IPS DF 6.9 (cell line): Measurements from ENCODE around the gene MDM4.
"Not testable (repeated sequence)": the region's sequence is repeated elsewhere in the genome, so short reads cannot be mapped to it uniquely, and the experiment has no call there.

Experiments
- DNase-seq: peaks from one replicate; pipeline ENCODE4 v3.0.0-alpha.2; 2013; ENCODE audit warnings: low read depth, low spot score
- H3K27ac ChIP-seq: one replicate; pipeline ENCODE4 v1.5.1; 2013; ENCODE audit warnings: low read length, control low read depth
- H3K27me3 ChIP-seq: 2 replicates; pipeline ENCODE4 v1.6.1; 2013; ENCODE audit warnings: mild to moderate bottlenecking, low read length; ENCODE audit not compliant: control insufficient read depth, insufficient read depth
- H3K36me3 ChIP-seq: 2 replicates; pipeline ENCODE4 v1.6.1; 2013; ENCODE audit warnings: low read length; ENCODE audit not compliant: control insufficient read depth, insufficient read depth
- H3K4me1 ChIP-seq: 2 replicates; pipeline ENCODE4 v1.6.1; 2013; ENCODE audit warnings: low read length; ENCODE audit not compliant: control insufficient read depth, insufficient read depth
- H3K4me3 ChIP-seq: 2 replicates; pipeline ENCODE4 v1.5.1; 2013; ENCODE audit warnings: mild to moderate bottlenecking, low read length
- H3K9me3 ChIP-seq: 2 replicates; pipeline ENCODE4 v1.6.1; 2013; ENCODE audit warnings: low read length, inconsistent platforms; ENCODE audit not compliant: control insufficient read depth, insufficient read depth
- WGBS: extraction: QIAGEN DNeasy Blood & Tissue Kit; methylation state at CpG from one replicate; pipeline ENCODE4 v1.1.7; 2013; ENCODE audit warnings: mixed read lengths, missing lambda C conversion rate; ENCODE audit not compliant: insufficient read length, insufficient coverage; 5-methylcytosine and 5-hydroxymethylcytosine counted together

Gene MDM4

GRCh38 chr1:204570021-204570420, 53.8 kb downstream of the MDM4 start:
- not testable (repeated sequence) for H3K27me3 ChIP-seq, H3K4me3 ChIP-seq, H3K36me3 ChIP-seq, DNase-seq, H3K27ac ChIP-seq, H3K9me3 ChIP-seq
- peaks cover 20% of the 10 kb centered on the region for H3K4me1 ChIP-seq
- WGBS, result no CpG with 5 or more reads among the region's 3 CpGs

- H3K9me3 ChIP-seq, result no peaks in the 10 kb centered on the region
- H3K27me3 ChIP-seq, result no peaks in the 10 kb centered on the region; the same call in 1 of the 2 replicates
- no peak overlapping the region for H3K4me3 ChIP-seq
- H3K4me1 ChIP-seq, result peaks cover 23% of the 10 kb centered on the region
- no CpG with 5 or more reads among the region's 2 CpGs for WGBS
- no peak for DNase-seq
- no peak overlapping the region for H3K27ac ChIP-seq
- H3K36me3 ChIP-seq, result no peaks in the 10 kb centered on the region
These were observed 54.9 kb downstream of the MDM4 start for GRCh38 chr1:204571128-204571527.

- no CpG with 5 or more reads among the region's 4 CpGs for WGBS
- Histone ChIP-seq H3K4me3 (no peak overlapping the region), H3K9me3 (no peaks in the 10 kb centered on the region), H3K27ac (no peak overlapping the region), H3K36me3 (no peaks in the 10 kb centered on the region), H3K27me3 (no peaks in the 10 kb centered on the region; the same call in 1 of the 2 replicates), H3K4me1 (peaks cover 23% of the 10 kb centered on the region)
- DNase-seq, result no peak
These were observed 55.4 kb downstream of the MDM4 start for GRCh38 chr1:204571631-204572030.

DNA sequence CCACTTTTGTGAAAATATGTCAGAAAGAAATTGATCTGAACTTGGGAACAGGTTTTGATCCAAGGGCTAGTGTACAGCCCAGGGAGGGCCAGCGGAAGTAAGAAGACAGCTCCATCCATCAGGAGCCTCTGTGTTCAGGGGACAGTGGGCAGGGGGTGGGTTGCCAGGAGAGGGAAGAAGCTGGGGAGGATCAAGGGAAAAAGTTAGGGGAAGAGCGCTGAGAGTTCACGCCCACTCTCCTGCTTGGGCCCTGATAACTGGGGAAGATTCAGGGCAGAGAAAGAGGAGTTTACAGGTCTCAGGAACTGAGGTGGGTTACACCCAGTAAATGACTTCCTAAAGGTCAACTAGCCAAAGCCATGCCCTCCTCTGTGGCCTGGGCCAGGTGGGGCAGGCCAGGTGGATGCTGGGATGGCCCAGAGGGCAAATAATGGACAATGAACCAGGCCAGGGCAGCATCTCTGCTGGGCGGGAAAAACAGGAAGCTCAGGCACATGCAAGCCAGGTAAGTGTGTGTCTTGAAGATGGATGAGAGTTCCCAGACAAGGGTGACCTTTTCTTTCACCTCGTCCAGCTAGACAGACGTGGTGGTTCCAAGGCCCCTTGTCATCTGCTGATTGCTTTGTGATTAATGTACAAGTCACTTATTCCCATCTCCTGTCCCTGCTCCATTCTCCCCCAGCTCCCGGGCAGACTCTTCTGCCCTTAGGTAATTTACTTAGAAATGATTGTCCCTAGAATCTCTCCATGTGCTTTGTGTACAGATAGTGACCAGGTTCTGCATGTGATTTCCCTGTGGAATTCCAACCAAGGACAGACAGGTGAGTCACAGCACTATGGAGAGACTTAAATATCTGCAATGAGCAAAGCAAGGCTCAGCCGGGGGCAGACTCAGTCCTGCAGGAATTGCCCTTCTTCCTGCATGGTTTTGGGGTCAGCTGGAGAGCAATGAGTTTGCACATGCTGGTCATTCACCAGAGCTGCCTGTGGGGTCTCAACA, 57.0 kb downstream of the MDM4 start:
- WGBS, result no CpG with 5 or more reads among the region's 8 CpGs
- DNase-seq, result no peak
- H3K36me3 ChIP-seq, result no peaks in the 10 kb centered on the region
- no peaks in the 10 kb centered on the region for H3K9me3 ChIP-seq
- H3K4me1 ChIP-seq, result peaks cover 21% of the 10 kb centered on the region
- H3K4me3 ChIP-seq, result no peak overlapping the region
- H3K27me3 ChIP-seq, result no peaks in the 10 kb centered on the region; the same call in 1 of the 2 replicates
- no peak overlapping the region for H3K27ac ChIP-seq

- DNase-seq, result no peak
- H3K36me3 ChIP-seq, result no peaks in the 10 kb centered on the region
- H3K27me3 ChIP-seq, result no peaks in the 10 kb centered on the region; the same call in 1 of the 2 replicates
- H3K27ac ChIP-seq, result no peak overlapping the region
- WGBS, result no CpG with 5 or more reads among the region's 8 CpGs
- H3K9me3 ChIP-seq, result no peaks in the 10 kb centered on the region
- no peak overlapping the region for H3K4me3 ChIP-seq
- peaks cover 25% of the 10 kb centered on the region for H3K4me1 ChIP-seq
These were observed 58.0 kb downstream of the MDM4 start for GRCh38 chr1:204574016-204574864.

DNA sequence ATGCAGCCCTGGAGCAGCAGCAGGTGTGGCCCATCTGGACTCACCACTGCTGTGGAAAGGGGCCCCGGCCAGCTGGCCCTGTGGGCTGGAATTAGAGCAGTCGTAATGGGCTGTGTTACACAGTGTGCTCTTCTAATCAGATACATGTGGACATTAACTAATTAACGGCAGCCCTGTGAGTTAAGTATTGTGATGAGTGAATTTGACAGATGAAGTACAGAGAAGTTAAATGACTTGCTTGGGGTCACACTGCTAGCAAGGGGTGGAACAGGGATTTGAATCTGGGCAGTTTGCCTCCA, 58.6 kb downstream of the MDM4 start:
- Histone ChIP-seq H3K36me3 (no peaks in the 10 kb centered on the region), H3K4me1 (peaks cover 25% of the 10 kb centered on the region), H3K27ac (no peak overlapping the region), H3K4me3 (no peak overlapping the region), H3K27me3 (no peaks in the 10 kb centered on the region; the same call in 1 of the 2 replicates), H3K9me3 (no peaks in the 10 kb centered on the region)
- DNase-seq, result no peak
- no CpG with 5 or more reads among the region's 3 CpGs for WGBS

DNA sequence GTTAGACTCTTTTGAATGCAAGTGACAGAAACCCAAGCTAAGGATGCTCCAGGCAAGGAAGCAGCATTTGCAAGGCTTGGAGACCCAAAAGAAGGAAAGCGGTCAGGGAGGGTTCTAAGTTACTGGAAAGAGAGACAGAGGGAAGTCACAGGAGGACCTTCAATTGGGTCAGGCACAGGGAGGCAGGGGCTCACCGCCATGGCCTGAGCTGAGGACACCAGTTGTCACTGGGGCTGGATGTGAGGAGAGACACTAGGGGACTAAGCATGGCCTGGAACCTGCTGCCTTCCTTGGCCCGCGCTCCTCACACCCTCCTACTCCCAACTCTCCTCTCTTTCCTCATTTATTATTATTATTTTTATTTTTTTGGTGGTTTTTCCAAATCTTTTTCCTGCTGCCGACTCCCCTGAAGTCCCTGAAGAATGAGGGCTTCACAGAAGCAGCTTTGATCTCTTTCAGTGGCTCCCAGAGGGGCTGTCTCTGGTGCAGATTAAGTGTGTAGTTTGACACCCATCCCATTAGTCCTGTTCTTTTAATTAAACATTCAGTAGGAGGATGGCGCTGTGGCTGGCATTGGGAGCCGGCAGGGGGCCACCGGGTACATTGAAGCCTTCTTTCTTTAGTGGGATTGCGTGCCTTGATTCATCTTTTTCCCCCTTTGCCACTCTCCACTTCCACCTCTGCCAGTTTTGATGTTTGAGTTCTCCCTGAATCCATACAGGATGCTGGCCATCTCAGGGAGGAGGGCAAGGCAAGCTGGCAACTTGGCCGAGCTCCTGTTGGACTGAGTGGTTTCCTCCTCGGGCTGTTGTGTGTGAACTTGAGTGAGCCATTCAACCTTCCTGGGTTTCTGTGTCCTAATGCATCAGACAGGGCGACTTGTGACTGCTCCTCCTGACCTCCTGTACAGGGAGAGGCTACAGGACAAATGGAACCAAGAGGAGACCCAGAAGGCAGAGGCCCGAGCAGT, 59.3 kb downstream of the MDM4 start:
- Histone ChIP-seq H3K27ac (no peak overlapping the region), H3K27me3 (no peaks in the 10 kb centered on the region; the same call in 1 of the 2 replicates), H3K9me3 (no peaks in the 10 kb centered on the region), H3K4me3 (no peak overlapping the region), H3K36me3 (no peaks in the 10 kb centered on the region), H3K4me1 (peaks cover 28% of the 10 kb centered on the region)
- WGBS, result no CpG with 5 or more reads among the region's 13 CpGs
- DNase-seq, result no peak

- Histone ChIP-seq H3K36me3 (no peaks in the 10 kb centered on the region), H3K27ac (no peak overlapping the region), H3K4me3 (no peak overlapping the region), H3K27me3 (no peaks in the 10 kb centered on the region; the same call in 1 of the 2 replicates), H3K9me3 (no peaks in the 10 kb centered on the region), H3K4me1 (peaks cover 27% of the 10 kb centered on the region)
- no CpG with 5 or more reads among the region's 8 CpGs for WGBS
- DNase-seq, result no peak
These were observed 60.2 kb downstream of the MDM4 start for GRCh38 chr1:204576422-204576821.

DNA sequence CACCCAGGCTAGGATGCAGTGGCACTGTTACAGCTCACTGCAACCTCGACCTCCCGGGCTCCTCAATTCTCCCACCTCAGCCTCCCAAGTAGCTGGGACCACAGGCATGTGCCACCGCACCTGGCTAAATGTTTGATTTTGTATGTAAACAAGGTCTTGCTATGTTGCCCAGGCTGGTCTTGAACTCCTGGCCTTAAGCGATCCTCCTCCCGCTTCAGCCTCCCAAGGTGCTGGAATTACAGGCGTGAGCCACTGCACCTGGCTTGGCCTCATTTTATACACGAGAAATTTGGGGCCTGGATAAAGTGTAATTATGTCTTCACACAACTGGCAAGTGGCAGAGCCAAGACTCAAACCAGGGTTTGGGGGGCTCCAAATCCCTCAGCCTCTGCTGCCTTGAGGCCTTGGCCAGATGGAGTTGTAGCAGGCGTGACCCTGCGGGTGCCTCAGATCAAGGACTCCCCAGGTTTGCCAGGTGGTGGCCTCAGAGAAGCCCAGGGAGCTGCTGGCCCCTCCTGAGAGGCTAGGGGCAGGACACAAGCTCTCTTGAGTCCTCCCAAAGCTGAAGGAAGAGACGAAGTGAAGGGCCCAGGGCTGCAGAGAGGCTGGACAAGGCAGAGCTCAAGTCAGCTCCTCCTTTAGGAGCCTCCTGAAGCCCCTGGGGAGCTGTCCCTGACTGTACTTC, 61.7 kb downstream of the MDM4 start:
- Histone ChIP-seq H3K4me1 (peaks cover 27% of the 10 kb centered on the region), H3K9me3 (no peaks in the 10 kb centered on the region), H3K36me3 (no peaks in the 10 kb centered on the region), H3K27me3 (no peaks in the 10 kb centered on the region), H3K4me3 (no peak overlapping the region), H3K27ac (no peak overlapping the region)
- WGBS, result no CpG with 5 or more reads among the region's 10 CpGs
- no peak for DNase-seq
